OCI-LY3 (cell line): Measurements from ENCODE around the gene CTNNBL1.

Experiments
- EZH2phosphoT487 ChIP-seq: fragments of 200-600 bp; shearing (Covaris generic); IDR thresholded peaks from 2 replicates; pipeline ENCODE4 v1.6.1; 2018; ENCODE audit warnings: antibody characterized with exemption, mixed run types, low read depth
- TF ChIP-seq, protein P1 (sequence below): fragments of 200-600, 300-600 bp; sonication (generic); IDR thresholded peaks from 2 replicates; pipeline ENCODE4 v1.5.1; 2014; ENCODE audit warnings: antibody characterized with exemption, low read length, low read depth

DNA sequence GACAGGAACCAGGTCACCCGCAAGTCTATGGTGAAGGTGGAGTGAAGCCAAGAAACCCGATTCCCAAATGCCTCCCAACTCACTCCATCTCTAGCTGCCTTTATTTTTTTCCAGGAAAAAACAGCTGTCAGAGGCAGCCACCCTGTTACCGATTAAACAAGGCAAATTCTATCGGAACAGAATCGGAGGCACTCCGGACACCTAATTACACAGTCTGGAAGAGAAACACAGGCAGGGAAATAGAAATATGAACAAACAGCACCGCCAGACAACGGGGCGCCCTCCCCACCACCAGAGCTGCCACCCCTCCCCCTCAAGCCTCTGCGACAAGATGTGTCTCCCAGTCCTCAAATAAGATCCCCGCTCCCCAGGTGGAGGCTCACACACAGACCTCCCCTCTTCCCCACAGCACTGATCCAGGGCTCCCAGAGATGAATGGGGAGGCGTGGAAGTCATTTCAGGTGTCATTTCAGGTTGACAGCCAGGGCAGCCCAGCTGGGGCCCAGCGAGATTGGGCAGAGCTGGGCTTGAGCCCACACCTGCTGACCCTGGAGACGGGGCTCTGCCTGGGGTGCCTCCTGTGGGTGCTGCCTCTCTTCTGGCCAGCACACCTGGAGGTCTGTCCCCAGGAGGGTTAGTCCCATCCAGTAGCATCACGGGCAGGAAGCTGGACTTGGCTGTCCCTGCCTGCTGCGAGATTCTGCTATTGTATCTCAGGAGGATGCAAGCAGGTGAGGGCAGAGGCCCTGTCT, 189.3 kb downstream of the CTNNBL1 start:
- TF ChIP-seq, protein P1, sequence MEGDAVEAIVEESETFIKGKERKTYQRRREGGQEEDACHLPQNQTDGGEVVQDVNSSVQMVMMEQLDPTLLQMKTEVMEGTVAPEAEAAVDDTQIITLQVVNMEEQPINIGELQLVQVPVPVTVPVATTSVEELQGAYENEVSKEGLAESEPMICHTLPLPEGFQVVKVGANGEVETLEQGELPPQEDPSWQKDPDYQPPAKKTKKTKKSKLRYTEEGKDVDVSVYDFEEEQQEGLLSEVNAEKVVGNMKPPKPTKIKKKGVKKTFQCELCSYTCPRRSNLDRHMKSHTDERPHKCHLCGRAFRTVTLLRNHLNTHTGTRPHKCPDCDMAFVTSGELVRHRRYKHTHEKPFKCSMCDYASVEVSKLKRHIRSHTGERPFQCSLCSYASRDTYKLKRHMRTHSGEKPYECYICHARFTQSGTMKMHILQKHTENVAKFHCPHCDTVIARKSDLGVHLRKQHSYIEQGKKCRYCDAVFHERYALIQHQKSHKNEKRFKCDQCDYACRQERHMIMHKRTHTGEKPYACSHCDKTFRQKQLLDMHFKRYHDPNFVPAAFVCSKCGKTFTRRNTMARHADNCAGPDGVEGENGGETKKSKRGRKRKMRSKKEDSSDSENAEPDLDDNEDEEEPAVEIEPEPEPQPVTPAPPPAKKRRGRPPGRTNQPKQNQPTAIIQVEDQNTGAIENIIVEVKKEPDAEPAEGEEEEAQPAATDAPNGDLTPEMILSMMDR, result no peak
- no peak for TF ChIP-seq EZH2phosphoT487
